HS-27A (cell line): ENCODE data around the gene ST6GAL1.
"Not testable (repeated sequence)": the region's sequence is repeated elsewhere in the genome, so short reads cannot be mapped to it uniquely, and the experiment has no call there.

Source experiments
- DNase-seq: peaks from one replicate; pipeline ENCODE4 v3.0.0-alpha.2; 2012; ENCODE audit warnings: low read depth, missing footprints

The ST6GAL1 gene

DNA sequence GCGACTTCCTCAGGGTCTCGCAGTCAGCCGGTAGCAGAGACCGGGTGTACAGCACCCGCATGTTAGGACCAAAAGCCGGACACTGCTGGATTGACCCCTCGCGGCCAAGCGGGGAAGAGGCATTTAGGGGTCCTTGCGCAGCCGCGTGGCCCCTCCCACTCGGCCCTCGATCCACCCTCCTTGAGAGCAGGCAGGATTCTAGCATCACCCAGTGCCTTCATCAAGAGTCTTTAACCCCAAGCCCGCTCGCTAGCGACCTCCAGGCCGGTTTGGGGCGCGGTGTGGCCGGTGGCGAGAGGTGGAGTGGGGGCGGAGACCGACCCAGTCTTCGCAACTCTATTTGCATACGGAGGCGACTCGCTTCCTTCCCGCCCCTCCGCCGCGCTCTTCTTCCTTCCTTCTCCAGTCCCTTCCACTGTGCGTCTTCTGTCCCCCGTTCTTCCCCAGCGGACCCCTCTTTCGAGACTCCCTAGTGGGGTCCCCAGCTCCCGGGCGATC is at the start of gene ST6GAL1:
ST6GAL1 (plus strand) TSS at position 384 of the 498 bp plus-strand sequence. CDS start 112,178 bp downstream, outside the sequence.
- no peak for DNase-seq

DNA sequence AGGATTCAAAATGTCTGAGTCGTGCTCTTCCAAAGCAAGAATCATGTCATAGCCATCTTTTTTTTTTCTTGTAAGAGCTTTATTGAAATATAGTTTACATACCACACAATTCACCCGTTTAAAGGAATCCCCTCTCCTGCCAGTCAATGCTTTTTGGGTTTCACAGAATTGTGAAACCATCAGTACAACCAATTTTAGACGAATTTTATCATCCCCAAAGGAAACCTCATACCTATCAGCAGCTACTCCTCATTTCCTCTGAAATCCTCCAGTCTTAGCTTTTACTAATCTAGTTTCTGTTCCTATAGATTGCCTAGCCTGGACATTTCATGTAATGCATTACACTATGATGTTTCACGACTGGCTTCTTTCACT is 48.2 kb upstream of the ST6GAL1 start:
- DNase-seq: no peak

DNA sequence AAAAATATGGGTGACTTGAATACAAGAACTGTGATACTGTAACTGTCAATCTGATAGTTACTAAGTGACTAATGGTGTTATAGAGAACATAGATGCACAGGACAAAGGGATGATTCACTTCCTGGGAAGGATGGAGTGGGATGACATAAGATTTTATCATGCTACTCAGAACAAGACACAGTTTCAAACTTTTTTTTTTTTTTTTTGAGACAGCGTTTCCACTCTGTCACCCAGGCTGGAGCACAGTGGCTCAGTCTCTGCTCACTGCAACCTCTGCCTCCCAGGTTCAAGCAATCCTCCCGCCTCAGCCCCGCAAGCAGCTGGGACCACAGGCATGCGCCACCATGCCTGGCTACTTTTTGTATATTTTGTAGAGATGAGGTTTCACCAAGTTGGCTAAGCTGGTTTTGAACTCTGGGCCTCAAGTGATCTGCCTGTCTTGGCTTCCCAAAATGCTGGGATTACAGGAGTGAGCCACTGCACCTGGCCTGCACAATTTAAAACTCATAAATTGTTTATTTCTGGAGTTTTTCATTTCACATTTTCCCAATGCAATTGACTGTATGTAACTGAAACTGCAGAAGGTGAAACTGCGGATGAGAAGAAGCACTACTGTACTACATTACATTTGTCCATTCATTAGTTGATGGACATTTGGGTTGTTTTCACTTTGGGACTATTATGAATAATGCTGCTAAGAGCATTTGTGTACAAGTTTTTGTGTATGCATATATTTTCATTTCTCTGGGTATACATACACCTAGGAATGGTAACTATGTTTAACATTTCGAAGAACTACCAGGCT is 47.2 kb upstream of the ST6GAL1 start:
- DNase-seq: no peak

DNA sequence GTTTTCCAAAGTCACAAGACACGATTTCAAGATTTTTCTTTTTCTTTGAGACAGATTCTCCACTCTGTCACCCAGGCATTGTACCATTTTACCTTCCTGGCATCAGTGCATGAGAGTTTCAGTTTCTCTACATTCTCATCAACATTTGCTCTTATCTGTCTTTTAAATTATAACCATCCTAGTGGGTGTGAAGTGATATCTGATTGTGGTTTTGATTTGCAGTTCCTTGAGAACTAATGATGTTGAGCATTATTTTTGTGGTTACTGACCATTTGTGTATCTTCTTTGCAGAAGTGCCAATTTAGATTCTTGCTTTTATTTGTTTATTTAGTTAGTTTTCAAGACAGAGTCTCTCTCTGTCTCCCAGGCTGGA is 46.7 kb upstream of the ST6GAL1 start:
- no peak for DNase-seq

DNA sequence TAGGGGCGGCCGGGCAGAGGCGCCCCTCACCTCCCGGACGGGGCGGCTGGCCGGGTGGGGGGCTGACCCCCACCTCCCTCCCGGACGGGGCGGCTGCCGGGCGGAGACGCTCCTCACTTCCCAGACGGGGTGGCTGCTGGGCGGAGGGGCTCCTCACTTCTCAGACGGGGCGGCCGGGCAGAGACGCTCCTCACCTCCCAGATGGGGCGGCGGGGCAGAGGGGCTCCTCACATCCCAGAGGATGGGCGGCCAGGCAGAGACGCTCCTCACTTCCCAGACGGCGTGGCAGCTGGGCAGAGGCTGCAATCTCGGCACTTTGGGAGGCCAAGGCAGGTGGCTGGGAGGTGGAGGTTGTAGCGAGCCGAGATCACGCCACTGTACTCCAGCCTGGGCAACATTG is 45.5 kb upstream of the ST6GAL1 start:
- DNase-seq: not testable (repeated sequence)

- DNase-seq: no peak
Observed at GRCh38 chr3:186886202-186886981, 43.9 kb upstream of the ST6GAL1 start.

DNA sequence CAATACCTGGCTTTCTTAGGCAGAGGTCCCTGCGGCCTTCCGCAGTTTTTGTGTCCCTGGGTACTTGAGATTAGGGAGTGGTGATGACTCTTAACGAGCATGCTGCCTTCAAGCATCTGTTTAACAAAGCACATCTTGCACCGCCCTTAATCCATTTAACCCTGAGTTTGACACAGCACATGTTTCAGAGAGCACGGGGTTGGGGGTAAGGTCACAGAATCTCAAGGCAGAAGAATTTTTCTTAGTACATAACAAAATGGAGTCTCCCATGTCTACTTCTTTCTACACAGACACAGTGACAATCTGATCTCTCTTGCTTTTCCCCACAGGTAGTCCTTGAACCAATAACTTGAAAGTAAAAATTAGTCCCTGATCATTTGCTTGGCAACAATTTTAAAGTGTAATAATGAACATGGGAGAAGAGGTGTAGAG is 42.8 kb upstream of the ST6GAL1 start:
- DNase-seq: not testable (repeated sequence)

DNA sequence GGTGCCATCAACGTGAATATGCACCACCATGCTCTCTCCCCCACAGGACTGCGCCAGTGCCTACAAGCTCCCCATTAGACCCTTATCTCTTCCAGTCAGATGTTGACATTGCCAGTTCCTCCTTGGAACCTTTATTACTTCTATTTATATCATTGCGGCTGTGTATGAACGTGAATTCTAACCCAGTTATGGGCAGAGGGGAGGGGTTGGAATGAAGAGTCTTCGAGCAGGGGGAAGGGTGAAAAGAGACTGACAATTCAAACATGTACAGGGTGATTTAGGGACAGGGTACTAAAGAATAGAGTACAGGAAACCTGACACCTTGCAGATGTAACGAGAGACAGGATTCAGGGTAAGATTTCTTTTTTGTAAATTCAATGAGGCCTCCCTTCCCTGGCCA is 41.8 kb upstream of the ST6GAL1 start:
- no peak for DNase-seq

DNA sequence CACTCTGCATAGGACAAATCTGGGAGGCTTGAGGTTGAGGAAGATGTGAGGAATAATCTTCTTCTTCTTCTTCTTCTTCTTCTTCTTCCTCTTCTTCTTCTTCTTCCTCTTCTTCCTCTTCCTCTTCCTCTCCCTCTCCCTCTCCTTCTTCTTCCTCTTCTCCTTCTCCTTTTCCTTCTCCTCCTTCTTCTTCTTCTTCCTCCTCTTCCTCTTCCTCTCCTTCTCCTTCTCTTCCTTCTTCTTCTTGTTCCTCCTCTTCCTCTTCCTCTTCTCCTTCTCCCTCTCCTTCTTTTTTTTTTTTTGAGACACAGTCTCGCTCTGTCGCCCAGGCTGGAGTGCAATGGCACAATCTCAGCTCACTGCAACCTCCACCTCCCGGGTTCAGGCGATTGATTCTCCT is 40.6 kb upstream of the ST6GAL1 start:
- DNase-seq: not testable (repeated sequence)

DNA sequence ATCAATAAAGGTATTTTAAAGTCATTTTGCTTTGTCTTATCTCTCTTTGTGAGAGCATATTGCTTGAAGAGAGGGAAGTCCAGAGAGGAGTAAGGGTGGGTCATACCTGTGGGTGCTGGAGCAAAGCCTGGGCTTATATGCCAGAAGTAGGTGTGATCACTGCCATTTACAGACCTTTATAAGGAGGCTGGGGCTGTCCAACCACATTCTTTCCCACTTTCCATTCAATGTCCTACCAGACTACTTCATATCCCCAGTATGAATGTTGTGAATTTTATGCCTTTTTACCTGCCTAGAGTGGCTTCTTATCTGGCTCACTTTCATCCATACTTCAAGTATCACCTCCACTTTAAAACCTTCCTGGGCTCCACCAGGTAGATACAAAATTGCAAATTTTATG is 39.4 kb upstream of the ST6GAL1 start:
- no peak for DNase-seq

DNA sequence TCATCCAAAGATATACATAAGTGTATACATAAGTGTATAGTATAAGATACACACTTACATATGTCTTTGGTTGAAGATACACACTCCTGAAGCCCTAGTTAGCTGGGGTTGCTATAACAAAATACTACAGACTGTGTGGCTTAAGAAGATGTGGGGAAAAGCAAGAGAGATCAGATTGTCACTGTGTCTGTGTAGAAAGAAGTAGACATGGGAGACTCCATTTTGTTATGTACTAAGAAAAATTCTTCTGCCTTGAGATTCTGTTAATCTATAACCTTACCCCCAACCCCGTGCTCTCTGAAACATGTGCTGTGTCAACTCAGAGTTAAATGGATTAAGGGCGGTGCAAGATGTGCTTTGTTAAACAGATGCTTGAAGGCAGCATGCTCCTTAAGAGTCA is 37.3 kb upstream of the ST6GAL1 start:
- not testable (repeated sequence) for DNase-seq

DNA sequence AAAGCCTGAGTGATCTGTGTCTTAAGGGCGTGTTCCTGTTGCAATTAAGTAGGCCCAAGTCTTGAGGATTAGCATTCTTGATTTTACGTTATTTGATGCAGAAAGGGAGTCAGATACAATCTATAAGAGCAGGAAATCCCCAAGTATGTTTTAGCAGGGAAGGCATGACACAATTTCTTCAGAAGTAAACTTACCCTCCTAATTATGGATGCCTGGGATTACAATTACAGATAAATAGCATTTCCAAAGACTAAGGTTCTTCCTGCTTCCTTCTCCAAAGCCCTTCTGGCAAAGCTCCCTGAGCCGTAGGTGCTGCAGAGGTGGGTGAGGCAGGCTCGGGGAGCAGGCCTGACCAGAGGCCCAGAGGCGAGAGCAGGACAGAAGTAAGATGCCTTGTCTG is 34.9 kb upstream of the ST6GAL1 start:
- no peak for DNase-seq

DNA sequence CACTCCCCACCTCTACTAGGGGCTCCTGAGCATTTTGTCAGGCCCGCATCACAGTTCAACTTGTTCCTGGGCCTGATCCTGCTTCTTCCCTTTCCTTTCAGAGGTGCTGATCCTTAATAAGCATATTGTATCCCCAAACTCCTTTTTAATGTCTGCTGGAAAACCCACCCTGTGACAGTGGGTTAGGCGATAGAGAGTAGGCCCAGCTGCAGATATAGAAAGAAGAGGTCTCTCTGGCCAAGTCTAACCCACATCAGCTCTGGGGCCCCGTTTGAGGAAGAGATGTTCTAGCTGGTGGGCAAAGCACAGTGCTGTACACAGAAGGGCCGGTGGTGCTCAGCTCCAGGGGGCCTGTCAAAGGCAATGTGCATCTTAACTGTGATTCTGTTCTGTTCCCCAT is 34.3 kb upstream of the ST6GAL1 start:
- no peak for DNase-seq

- no peak for DNase-seq
Observed at GRCh38 chr3:186896875-186897274, 33.5 kb upstream of the ST6GAL1 start.

DNA sequence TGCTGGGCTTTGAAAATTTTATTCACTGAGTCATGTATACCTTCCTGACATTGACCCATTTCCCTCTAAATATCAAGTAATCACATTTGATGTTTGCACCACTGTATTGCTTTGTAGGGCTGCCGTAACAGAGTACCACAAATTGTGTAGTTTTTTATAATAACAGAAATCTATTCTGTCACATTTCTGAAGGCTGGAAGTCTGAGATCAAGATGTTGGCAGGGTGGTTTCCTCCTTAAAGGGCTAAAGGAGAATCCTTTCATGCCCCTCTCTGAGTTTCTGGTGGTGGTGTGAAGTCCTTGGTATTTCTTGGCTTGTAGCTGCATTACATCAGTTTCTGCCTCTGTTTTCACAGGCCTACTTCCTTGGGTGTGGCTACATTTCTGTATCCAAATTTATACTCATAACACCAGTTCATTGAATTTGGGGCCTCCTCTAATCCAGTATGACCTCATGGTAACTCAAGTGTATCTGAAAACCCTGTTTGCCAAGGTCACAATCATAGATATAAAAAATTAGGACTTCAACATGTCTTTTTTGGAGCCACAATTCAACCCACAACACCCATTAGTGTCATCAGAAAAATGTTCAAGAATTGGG is 29.1 kb upstream of the ST6GAL1 start:
- no peak for DNase-seq

DNA sequence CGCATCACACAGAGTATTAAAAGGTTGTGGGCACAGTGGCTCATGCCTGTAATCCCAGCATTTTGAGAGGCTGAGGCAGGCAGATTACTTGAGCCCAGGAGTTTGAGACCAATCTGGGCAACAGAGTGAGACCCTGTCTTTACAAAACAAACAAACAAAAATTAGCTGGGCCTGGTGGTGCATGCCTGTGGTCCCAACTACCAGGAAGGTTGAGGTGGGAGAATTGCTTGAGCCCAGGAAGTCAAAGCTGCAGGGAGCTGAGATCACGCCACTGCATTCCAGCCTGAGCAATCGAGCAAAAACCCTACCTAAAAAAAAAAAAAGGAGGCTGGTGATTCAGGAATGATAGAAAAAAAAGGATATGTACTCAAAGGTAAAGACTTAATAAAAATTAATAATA is 28.2 kb upstream of the ST6GAL1 start:
- DNase-seq: no peak

- DNase-seq: no peak
Observed at GRCh38 chr3:186902713-186903112, 27.6 kb upstream of the ST6GAL1 start.

GRCh38 chr3:186903676-186904075 is 26.6 kb upstream of the ST6GAL1 start:
- not testable (repeated sequence) for DNase-seq

GRCh38 chr3:186907075-186907474 is 23.3 kb upstream of the ST6GAL1 start:
- DNase-seq: not testable (repeated sequence)

DNA sequence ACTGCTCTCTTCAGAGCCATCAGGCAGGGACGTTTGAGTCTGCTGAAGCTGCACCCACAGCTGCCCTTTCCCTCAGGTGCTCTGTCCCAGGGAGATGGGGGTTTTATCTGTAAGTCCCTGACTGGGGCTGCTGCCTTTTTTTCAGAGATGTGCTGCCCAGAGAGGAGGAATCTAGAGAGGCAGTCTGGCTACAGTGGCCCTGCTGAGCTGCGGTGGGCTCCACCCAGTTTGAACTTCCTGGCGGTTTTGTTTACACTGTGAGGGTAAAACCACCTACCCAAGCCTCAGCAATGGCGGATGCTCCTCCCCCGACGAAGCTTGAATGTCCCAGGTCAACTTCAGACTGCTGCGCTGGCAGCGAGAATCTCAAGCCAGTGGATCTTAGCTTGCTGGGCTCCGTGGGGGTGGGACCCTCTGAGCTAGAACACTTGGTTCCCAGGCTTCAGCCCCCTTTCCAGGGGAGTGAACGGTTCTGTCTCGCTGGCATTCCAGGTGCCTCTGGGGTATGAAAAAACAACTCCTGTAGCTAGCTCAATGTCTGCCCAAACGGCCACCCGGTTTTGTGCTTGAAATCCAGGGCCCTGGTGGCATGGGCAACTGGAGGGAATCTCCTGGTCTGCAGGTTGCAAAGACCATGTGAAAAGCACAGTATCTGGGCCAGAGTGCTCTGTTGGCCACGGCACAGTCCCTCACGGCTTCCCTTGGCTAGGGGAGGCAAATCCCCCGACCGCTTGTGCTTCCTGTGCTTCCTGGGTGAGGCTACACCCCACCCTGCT is 21.1 kb upstream of the ST6GAL1 start:
- no peak for DNase-seq

- DNase-seq: no peak
Observed at GRCh38 chr3:186915806-186916796, 14.2 kb upstream of the ST6GAL1 start.
